HG03442 (cell line): ENCODE measurements around the gene CYB5D1.
A peak's percentile ranks its signal among the peaks of the same experiment; 100 is the strongest.

Experiments
- ATAC-seq: cut with Tn5 transposase; IDR thresholded peaks from one replicate; pipeline ENCODE4 v1.9.1; 2021; ENCODE audit warnings: mild to moderate bottlenecking, moderate library complexity; ENCODE audit not compliant: unreplicated experiment

CYB5D1 gene

DNA sequence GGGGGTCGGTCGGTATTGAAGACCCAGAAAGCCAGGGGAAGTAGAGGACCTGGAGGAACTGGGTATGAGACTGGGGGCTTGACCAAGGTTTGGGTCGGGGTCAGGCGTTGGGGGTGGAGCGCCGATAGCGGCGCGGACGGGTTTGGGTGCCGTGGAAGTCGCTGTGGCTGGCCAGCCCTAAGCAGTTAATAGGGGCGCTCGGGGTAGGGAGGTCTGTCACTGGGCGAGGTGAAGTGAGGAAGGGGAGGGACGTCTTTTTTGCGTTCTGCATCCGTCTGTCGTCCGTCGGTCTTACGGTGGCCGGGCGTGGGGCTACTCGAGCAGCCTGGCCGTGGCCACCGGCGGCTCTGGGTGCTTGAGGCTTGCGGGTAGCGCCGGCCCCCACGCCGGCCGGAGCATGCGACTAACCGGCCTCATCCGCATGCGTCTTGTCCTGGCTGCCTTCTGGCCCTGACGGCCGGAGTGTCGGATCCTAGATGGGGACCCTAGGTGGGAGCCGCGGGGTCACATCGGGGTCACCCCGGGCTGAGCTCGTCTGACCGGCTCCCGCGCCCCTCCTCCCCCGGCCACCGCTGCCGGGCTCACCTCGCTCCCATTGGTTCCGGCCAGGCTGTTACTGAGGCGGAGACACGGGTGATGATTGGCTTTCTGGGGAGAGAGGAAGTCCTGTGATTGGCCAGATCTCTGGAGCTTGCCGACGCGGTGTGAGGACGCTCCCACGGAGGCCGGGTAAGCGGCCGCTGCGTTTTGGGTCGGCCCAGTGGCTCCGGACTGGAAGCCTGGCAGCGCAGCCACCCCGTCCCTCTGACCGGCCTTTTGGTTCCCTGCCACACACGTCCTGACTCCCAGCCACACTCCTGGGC, 13.3 kb upstream of the CYB5D1 start:
- ATAC-seq: peak; percentile 41

DNA sequence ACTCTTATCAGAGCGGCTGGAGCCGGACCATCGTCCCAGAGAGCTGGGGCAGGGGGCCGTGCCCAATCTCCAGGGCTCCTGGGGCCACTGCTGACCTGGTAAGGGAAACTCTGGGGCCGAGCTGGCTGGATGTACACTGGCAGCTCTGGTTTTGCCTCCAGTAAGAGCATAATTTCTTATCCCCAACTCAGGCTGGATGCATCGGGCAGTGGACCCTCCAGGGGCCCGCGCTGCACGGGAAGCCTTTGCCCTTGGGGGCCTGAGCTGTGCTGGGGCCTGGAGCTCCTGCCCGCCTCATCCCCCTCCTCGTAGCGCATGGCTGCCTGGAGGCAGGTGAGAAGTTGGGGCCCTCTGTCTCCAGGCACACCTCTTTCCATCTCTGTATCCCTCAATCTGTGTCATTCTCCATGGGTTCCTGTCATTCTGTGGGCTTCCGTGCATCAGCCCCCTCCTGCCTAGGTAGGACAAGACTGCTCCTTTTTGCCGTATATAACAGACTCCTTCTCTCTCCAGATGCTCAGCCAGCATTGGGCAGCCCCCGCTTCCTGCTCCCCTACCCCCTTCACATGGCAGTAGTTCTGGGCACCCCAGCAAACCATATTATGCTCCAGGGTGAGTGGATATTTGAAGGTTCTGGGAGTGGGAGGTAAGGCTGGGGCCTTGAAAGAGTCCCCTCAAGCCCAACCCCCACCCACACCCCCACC, 12.3 kb upstream of the CYB5D1 start:
- no peak for ATAC-seq

GRCh38 chr17:7846063-7846735, 11.6 kb upstream of the CYB5D1 start:
- no peak for ATAC-seq

DNA sequence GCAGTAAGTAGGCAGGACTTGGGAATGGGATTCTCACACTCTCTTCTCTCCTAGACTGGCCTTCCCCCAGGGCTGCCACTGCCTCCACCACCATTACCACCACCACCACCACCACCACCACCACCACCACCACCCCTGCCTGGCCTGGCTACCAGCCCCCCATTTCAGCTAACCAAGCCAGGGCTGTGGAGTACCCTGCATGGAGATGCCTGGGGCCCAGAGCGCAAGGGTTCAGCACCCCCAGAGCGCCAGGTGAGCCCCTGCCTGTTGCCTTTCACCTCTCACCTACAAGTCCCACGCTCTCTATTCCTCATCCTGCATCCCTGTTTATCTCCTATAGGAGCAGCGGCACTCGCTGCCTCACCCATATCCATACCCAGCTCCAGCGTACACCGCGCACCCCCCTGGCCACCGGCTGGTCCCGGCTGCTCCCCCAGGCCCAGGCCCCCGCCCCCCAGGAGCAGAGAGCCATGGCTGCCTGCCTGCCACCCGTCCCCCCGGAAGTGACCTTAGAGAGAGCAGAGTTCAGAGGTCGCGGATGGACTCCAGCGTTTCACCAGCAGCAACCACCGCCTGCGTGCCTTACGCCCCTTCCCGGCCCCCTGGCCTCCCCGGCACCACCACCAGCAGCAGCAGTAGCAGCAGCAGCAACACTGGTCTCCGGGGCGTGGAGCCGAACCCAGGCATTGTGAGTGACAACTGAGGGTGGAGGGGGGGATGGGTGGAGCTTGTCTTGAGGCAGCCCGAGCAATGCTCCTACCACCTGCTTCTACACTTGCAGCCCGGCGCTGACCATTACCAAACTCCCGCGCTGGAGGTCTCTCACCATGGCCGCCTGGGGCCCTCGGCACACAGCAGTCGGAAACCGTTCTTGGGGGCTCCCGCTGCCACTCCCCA, 10.8 kb upstream of the CYB5D1 start:
- ATAC-seq: no peak

DNA sequence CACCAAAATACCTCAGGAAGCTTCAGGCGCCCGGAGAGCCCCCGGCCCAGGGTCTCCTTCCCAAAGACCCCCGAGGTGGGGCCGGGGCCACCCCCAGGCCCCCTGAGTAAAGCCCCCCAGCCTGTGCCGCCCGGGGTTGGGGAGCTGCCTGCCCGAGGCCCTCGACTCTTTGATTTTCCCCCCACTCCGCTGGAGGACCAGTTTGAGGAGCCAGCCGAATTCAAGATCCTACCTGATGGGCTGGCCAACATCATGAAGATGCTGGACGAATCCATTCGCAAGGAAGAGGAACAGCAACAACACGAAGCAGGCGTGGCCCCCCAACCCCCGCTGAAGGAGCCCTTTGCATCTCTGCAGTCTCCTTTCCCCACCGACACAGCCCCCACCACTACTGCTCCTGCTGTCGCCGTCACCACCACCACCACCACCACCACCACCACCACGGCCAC, 9.6 kb upstream of the CYB5D1 start:
- ATAC-seq: no peak

GRCh38 chr17:7848739-7849129, 9.1 kb upstream of the CYB5D1 start:
- no peak for ATAC-seq

DNA sequence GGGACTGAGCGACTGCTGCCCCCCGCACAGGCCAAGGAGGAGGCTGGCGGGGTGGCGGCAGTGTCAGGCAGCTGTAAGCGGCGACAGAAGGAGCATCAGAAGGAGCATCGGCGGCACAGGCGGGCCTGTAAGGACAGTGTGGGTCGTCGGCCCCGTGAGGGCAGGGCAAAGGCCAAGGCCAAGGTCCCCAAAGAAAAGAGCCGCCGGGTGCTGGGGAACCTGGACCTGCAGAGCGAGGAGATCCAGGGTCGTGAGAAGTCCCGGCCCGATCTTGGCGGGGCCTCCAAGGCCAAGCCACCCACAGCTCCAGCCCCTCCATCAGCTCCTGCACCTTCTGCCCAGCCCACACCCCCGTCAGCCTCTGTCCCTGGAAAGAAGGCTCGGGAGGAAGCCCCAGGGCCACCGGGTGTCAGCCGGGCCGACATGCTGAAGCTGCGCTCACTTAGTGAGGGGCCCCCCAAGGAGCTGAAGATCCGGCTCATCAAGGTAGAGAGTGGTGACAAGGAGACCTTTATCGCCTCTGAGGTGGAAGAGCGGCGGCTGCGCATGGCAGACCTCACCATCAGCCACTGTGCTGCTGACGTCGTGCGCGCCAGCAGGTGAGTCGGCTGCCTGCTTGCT, 8.6 kb upstream of the CYB5D1 start:
- ATAC-seq: no peak

GRCh38 chr17:7849751-7850504, 7.9 kb upstream of the CYB5D1 start:
- ATAC-seq: no peak

DNA sequence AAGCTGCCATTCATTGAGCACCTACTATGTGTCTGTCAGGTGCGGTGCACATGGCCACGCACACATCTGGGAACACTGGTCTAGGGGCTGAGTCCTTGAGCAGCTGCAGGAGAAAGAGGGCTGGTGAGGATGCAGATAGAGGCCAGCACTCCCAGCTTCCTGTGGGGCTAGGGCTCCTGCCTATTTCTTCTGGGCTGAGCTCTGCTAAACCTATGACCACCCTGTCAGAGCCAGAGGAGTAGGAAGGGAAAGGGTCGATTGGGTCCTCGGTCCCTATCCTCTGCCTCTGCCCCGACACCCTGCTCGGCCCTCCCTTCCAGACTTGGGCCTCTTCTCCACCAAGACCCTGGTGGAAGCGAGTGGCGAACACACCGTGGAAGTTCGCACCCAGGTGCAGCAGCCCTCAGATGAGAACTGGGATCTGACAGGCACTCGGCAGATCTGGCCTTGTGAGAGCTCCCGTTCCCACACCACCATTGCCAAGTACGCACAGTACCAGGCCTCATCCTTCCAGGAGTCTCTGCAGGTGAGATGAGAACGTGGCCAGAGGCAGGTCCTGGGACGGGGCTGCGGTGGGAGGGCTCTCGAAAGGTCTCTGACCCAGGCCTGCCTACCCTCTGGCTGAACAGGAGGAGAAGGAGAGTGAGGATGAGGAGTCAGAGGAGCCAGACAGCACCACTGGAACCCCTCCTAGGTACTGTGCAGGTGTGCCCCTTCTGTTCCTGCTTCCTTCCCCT, 6.9 kb upstream of the CYB5D1 start:
- ATAC-seq: no peak

DNA sequence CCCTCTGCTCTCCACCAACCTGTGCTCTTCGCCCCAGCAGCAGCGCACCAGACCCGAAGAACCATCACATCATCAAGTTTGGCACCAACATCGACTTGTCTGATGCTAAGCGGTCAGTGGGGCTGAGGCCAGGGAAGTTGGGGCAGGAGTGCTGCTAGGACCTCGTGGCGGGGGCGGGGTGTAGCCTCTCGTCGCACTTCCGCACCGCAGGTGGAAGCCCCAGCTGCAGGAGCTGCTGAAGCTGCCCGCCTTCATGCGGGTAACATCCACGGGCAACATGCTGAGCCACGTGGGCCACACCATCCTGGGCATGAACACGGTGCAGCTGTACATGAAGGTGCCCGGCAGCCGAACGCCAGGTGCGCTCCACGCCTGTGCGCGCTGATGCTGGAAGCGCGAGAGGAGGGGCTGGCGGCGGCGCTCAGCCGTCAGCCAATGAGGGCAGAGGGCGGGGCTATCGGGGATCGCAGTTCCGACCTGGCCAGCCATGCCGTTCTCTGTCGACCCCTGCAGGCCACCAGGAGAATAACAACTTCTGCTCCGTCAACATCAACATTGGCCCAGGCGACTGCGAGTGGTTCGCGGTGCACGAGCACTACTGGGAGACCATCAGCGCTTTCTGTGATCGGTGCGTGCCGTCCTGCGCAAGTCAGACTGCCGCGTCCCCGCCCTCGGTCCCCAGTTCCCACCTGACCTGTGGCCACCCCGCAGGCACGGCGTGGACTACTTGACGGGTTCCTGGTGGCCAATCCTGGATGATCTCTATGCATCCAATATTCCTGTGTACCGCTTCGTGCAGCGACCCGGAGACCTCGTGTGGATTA, 6.2 kb upstream of the CYB5D1 start:
- ATAC-seq: peak; percentile 76

GRCh38 chr17:7852262-7852670, 5.5 kb upstream of the CYB5D1 start:
- no peak for ATAC-seq

- ATAC-seq: no peak
Observed at GRCh38 chr17:7852919-7853690, 4.7 kb upstream of the CYB5D1 start.

DNA sequence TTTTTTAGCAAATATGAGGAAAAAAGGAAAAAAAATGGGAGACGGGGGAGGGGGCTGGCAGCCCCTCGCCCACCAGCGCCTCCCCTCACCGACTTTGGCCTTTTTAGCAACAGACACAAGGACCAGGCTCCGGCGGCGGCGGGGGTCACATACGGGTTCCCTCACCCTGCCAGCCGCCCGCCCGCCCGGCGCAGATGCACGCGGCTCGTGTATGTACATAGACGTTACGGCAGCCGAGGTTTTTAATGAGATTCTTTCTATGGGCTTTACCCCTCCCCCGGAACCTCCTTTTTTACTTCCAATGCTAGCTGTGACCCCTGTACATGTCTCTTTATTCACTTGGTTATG, 4.1 kb upstream of the CYB5D1 start:
- no peak for ATAC-seq

GRCh38 chr17:7854078-7854777, 3.6 kb upstream of the CYB5D1 start:
- ATAC-seq: no peak

DNA sequence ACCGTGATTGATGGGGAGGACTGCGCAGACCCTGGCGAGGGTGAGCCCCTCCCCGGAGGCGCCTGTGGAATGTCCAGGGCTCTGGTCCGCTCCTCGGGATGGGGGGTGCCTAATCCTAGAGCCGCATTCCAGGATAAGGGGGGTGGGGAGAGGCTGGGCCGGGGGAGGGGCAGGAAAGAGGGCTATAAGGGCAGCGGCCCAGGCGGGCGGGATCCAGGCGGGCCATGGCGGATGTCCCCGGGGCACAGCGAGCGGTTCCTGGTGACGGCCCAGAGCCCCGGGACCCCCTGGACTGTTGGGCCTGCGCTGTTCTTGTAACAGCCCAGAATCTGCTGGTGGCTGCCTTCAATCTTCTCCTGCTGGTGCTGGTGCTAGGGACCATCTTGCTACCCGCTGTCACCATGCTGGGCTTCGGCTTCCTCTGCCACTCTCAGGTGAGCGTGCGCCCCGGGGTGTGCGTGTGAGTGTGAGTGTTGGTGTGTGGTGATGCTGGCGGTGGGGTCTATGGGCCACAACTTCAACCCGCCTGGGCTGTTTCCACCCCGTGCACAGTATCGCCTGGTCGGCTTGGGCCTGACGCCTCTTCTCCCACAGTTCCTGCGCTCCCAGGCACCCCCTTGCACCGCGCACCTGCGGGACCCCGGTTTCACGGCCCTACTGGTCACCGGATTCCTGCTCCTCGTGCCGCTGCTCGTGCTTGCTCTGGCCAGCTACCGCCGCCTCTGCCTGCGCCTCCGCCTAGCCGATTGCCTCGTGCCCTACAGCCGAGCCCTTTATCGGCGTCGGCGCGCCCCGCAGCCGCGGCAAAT, 2.7 kb upstream of the CYB5D1 start, which contains the start of gene TMEM88:
TMEM88 (plus strand) TSS at position 216 of the 809 bp plus-strand sequence; CDS start at position 225, 9 bp downstream.
- no peak for ATAC-seq

- ATAC-seq: no peak
Observed at GRCh38 chr17:7855660-7856010, 2.2 kb upstream of the CYB5D1 start.
